Measurements from ENCODE around the gene SASH3.
"Not testable (repeated sequence)": the region's sequence is repeated elsewhere in the genome, so short reads cannot be mapped to it uniquely, and the experiment has no call there.

SASH3 gene

DNA sequence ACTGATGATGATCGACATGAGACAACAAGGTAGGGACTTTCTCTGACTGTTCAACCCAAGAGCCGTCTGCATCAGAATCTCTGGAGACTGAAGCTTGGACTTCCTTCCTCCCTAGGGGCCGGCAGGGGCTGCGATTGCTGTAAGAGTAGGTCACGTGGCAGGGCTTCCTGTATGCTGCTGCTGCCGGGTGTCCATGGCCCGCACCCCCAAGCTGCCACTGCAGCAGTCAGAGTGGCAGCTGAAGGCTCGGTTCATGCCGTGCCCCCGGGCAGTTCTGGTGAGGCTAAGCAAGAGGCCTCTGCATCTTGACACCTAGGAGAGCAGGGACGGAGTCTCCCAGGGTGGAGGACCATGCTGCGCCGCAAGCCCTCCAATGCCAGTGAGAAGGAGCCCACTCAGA lies at the start of gene SASH3:
TSS of gene SASH3 (plus strand) at position 203 of the 400 bp plus-strand sequence. CDS start at position 352, 149 bp downstream.
- DNase-seq, result peak in 24 of 42 donors; percentile 8 to 61 (median 38)
- intact Hi-C loops (cut with DNase I), result no loop called here

DNA sequence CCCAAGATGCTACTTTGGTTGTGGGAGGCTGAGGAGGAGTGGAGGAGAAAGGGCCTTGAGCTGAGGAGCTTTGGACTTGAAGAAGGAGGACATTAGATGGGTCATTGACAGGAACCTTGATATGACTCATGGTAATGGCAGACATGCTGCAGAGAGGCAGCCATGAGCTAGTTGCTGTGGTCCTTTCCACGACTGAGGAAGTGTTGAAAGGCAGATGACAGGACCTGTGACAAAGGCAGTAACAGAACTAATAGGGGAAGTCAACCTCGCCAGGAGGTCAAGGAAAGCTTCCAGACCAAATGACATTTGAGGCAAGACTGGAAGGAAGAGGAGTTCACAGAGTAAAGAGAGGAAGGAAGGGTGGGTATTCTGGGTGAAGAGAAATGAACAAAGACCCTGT lies 48.5 kb upstream of the SASH3 start:
- intact Hi-C loops (cut with DNase I), result no loop called here
- no peak for DNase-seq

GRCh38 chrX:129732857-129733256 lies 46.9 kb upstream of the SASH3 start:
- DNase-seq, result no peak
- intact Hi-C loops (cut with DNase I), result no loop called here

GRCh38 chrX:129733335-129733734 lies 46.4 kb upstream of the SASH3 start:
- DNase-seq, result no peak
- intact Hi-C loops (cut with DNase I), result no loop called here

DNA sequence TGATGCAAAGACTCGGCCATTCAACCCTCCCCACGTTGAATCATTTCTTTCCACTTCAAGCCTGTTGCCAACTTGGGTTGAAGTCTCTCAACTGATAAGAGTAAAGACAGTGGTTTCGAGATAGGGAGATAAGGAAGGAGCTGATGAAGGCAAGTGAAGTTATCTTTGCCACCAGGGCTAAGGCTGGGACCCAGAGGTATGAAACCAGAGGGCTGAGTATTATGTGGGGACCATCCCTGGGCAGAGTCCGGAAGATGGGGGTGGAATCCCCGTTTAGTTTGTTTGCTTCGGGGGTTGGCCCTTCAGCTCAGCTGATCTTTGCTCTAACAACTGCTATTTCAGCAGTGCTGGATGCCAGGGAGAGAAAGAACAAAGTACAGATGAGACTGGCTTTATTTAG lies 43.3 kb upstream of the SASH3 start:
- DNase-seq, result no peak

GRCh38 chrX:129737916-129738315 lies 41.8 kb upstream of the SASH3 start:
- intact Hi-C loops (cut with DNase I), result no loop called here

More for the DNA sequence above, 43.3 kb upstream of the SASH3 start:
- intact Hi-C loops (cut with DNase I), result no loop called here

GRCh38 chrX:129738466-129739308 lies 41.1 kb upstream of the SASH3 start, which contains the start of gene XPNPEP2:
XPNPEP2 (plus strand) TSS chrX:129738979; CDS start chrX:129739214, 235 bp downstream.
- no peak for DNase-seq
- intact Hi-C loops (cut with DNase I), result no loop called here

More at GRCh38 chrX:129737916-129738315, 41.8 kb upstream of the SASH3 start:
- no peak for DNase-seq

GRCh38 chrX:129739578-129739977 lies 40.2 kb upstream of the SASH3 start:
- no peak for DNase-seq
- intact Hi-C loops (cut with DNase I), result no loop called here

- intact Hi-C loops (cut with DNase I), result no loop called here
- DNase-seq, result peak in 1 of 42 donors; percentile 22
These were observed 37.6 kb upstream of the SASH3 start for GRCh38 chrX:129741880-129742758.

- DNase-seq, result not testable (repeated sequence)
These were observed 37.0 kb upstream of the SASH3 start for GRCh38 chrX:129742759-129743152.

GRCh38 chrX:129743821-129744220 lies 35.9 kb upstream of the SASH3 start:
- intact Hi-C loops (cut with DNase I), result no loop called here

More at GRCh38 chrX:129742759-129743152, 37.0 kb upstream of the SASH3 start:
- intact Hi-C loops (cut with DNase I), result not testable (repeated sequence)

GRCh38 chrX:129744861-129745321 lies 34.9 kb upstream of the SASH3 start:
- no peak for DNase-seq
- intact Hi-C loops (cut with DNase I), result no loop called here

More at GRCh38 chrX:129743821-129744220, 35.9 kb upstream of the SASH3 start:
- DNase-seq, result no peak

DNA sequence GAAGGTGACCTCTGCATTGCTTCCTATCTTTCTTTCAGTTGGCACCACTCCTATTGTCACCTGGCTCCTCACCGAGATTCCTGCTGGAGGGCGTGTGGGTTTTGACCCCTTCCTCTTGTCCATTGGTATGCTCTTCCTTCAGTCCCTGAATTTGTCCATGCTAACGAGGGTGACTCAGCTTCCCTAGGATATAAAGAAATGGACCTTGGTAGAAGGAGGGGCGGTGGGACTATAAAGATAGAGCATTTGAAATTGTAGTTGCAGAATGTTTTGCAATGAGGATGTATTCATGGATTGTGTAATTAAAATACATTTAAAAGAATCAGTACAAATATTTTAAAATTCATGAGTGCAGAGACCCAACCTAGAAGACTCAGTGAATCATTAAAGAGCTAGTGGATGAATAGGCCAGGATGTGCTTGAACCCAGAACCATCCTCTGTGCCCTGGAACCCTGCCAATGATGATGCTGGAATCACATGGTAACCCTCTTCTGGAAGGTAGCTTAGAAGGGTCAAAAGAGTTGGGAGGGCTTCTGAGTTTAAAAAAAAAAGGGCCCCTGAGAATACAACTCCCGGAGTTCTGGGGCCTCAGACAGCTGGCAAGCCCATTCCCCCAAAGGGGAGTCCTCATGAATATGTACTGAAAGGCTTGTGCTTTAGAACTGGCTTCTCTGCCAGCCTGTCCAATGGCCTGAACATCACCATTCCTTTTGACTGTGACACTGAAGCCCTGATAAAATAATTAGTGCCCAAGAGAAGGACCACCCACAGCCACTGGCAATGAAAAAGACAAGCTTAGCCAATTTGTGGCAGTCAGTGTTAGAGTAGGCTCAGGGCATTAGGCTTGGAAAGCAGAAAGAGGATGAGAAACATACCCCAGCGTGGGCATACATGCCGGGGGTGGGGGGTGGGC lies 32.9 kb upstream of the SASH3 start:
- intact Hi-C loops (cut with DNase I), result no loop called here
- peak in 1 of 42 donors; percentile 4 for DNase-seq

- intact Hi-C loops (cut with DNase I), result no loop called here
- DNase-seq, result peak in 1 of 42 donors; percentile 2
These were observed 32.2 kb upstream of the SASH3 start for GRCh38 chrX:129747533-129747932.

DNA sequence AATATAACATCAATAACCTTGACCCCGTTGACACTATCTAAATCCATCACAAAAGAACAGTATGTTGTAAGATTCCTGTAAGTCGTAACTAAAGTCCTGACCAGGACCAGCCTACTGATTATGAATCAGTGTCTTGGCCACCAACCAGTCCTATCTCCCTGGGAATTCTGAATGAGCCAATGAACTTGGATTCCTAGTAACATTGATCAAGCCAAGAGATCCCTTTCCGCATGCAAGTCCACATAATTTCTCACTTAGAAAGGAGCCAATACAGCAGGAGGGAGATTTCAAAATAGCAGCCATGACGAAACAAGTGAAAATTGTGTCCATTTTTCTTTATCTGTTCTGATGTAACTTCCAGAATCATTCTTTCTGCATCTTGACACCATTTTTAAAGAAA lies 31.4 kb upstream of the SASH3 start:
- DNase-seq, result no peak

GRCh38 chrX:129749069-129749468 lies 30.7 kb upstream of the SASH3 start:
- intact Hi-C loops (cut with DNase I), result no loop called here
- DNase-seq, result no peak

More for the DNA sequence above, 31.4 kb upstream of the SASH3 start:
- intact Hi-C loops (cut with DNase I), result no loop called here

DNA sequence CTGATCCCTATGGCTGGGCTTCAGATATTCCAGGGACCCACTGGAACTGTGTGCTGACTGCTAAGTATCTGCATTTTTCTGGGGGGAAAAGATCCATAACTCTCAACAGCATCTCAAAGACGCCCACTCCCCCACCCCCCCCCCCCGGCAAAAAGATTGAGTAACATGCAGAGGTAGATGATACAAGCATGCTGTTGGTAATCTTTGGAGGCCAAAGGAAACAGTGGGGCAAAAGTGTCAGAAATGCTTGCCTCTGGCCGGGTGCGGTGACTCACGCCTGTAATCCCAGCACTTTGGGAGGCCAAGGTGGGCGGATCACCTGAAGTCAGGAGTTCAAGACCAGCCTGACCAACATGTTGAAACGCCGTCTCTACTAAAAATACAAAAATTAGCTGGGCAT lies 28.8 kb upstream of the SASH3 start:
- no peak for DNase-seq
- intact Hi-C loops (cut with DNase I), result no loop called here

All from head of caudate nucleus (tissue), 42 donors.